ENCODE measurements around the gene RAB18.

GRCh38 chr10:27496137-27496536 lies 8.0 kb upstream of the RAB18 start:
- no peak for TF ChIP-seq CTCF (IDR thresholded peaks at IDR 0.05)
- TF ChIP-seq POLR2A (IDR thresholded peaks at IDR 0.05): no peak
